Loucy (cell line): Measurements from ENCODE around the gene CBX2.
A peak's percentile ranks its signal among the peaks of the same experiment; 100 is the strongest.

Source experiments
- H2AFZ ChIP-seq: fragments of 200-600 bp; sonication (generic); 2 replicates; pipeline ENCODE4 v1.6.0; 2016; ENCODE audit warnings: antibody characterized with exemption, mild to moderate bottlenecking, low read length, moderate library complexity
- H3F3A ChIP-seq: fragments of 200-600 bp; 2 replicates; pipeline ENCODE4 v1.6.0; 2016; ENCODE audit warnings: antibody characterized with exemption, low read depth, mild to moderate bottlenecking
- H3K27me3 ChIP-seq: fragments of 200-600 bp; sonication (generic); 2 replicates; pipeline ENCODE4 v1.6.1; 2014; ENCODE audit warnings: low read length, mild to moderate bottlenecking; ENCODE audit not compliant: insufficient read depth, poor library complexity, severe bottlenecking
- H3K36me3 ChIP-seq: fragments of 200-600 bp; sonication (generic); 2 replicates; pipeline ENCODE4 v1.6.1; 2016; ENCODE audit warnings: low read length; ENCODE audit not compliant: insufficient read depth
- H3K4me1 ChIP-seq: fragments of 200-600 bp; sonication (generic); 2 replicates; pipeline ENCODE4 v1.5.1; 2014; ENCODE audit warnings: low read length, mild to moderate bottlenecking; ENCODE audit not compliant: insufficient read depth, poor library complexity, severe bottlenecking
- H3K4me2 ChIP-seq: fragments of 200-600 bp; sonication (generic); 2 replicates; pipeline ENCODE4 v1.6.0; 2014; ENCODE audit warnings: antibody characterized with exemption, low read length, low read depth, mild to moderate bottlenecking; ENCODE audit not compliant: poor library complexity, severe bottlenecking
- H3K4me3 ChIP-seq: fragments of 200-600 bp; sonication (generic); 2 replicates; pipeline ENCODE4 v1.5.1; 2014; ENCODE audit warnings: low read length, mild to moderate bottlenecking, mixed read lengths; ENCODE audit not compliant: poor library complexity, severe bottlenecking
- H3K79me2 ChIP-seq: fragments of 200-600 bp; sonication (generic); 2 replicates; pipeline ENCODE4 v1.6.1; 2014; ENCODE audit warnings: low read length; ENCODE audit not compliant: insufficient read depth
- H3K9ac ChIP-seq: fragments of 200-600 bp; sonication (generic); 2 replicates; pipeline ENCODE4 v1.6.0; 2014; ENCODE audit warnings: mild to moderate bottlenecking, low read depth, low read length, moderate library complexity; ENCODE audit not compliant: poor library complexity, severe bottlenecking
- H3K9me2 ChIP-seq: fragments of 200-600 bp; sonication (generic); replicated peaks from 2 replicates; pipeline ENCODE4 v1.6.1; 2016; ENCODE audit warnings: low read depth, low read length, mixed read lengths
- H3K9me3 ChIP-seq: fragments of 200-600 bp; sonication (generic); 2 replicates; pipeline ENCODE4 v1.6.1; 2014; ENCODE audit warnings: mild to moderate bottlenecking, antibody characterized with exemption, low read length, low read depth; ENCODE audit not compliant: insufficient read depth
- H4K20me1 ChIP-seq: fragments of 200-600 bp; sonication (generic); 2 replicates; pipeline ENCODE4 v1.6.0; 2014; ENCODE audit warnings: antibody characterized with exemption, low read length, mild to moderate bottlenecking; ENCODE audit not compliant: insufficient read depth, poor library complexity, severe bottlenecking
- CTCF ChIP-seq: fragments of 200-600 bp; sonication (generic); conservative IDR thresholded peaks from 2 replicates; pipeline ENCODE4 v1.5.1; 2014; ENCODE audit warnings: mild to moderate bottlenecking, antibody characterized with exemption, low read length
- EZH2phosphoT487 ChIP-seq: fragments of 200-600 bp; IDR thresholded peaks from 2 replicates; pipeline ENCODE4 v1.6.1; 2018; ENCODE audit warnings: antibody characterized with exemption, mild to moderate bottlenecking, moderate library complexity, borderline replicate concordance

Gene CBX2

GRCh38 chr17:79742951-79743476 is 34.9 kb upstream of the CBX2 start:
- no peak overlapping the region for H3K4me3 ChIP-seq
- no peaks in the 10 kb centered on the region for H3K9me3 ChIP-seq
- no peaks in the 10 kb centered on the region for H3K79me2 ChIP-seq
- no peak for TF ChIP-seq EZH2phosphoT487
- TF ChIP-seq CTCF = no peak
- no peak overlapping the region for H3K9ac ChIP-seq
- no peak overlapping the region for H3K4me2 ChIP-seq
- no peaks in the 10 kb centered on the region for H3K27me3 ChIP-seq
- peaks cover 7% of the 10 kb centered on the region for H3K4me1 ChIP-seq
- H3F3A ChIP-seq = no peaks in the 10 kb centered on the region
- H3K36me3 ChIP-seq = no peaks in the 10 kb centered on the region
- no peak overlapping the region for H2AFZ ChIP-seq
- H3K9me2 ChIP-seq = no peaks in the 10 kb centered on the region
- H4K20me1 ChIP-seq = no peaks in the 10 kb centered on the region

GRCh38 chr17:79743614-79744013 is 34.3 kb upstream of the CBX2 start:
- H3K27me3 ChIP-seq = no peaks in the 10 kb centered on the region
- no peaks in the 10 kb centered on the region for H3K9me3 ChIP-seq
- H4K20me1 ChIP-seq = no peaks in the 10 kb centered on the region
- H3K4me2 ChIP-seq = no peak overlapping the region
- H2AFZ ChIP-seq = no peak overlapping the region
- no peak overlapping the region for H3K4me3 ChIP-seq
- no peaks in the 10 kb centered on the region for H3K36me3 ChIP-seq
- no peak overlapping the region for H3K9ac ChIP-seq
- no peaks in the 10 kb centered on the region for H3K9me2 ChIP-seq
- TF ChIP-seq EZH2phosphoT487 = no peak
- no peak for TF ChIP-seq CTCF
- H3F3A ChIP-seq = no peaks in the 10 kb centered on the region
- H3K79me2 ChIP-seq = no peaks in the 10 kb centered on the region
- H3K4me1 ChIP-seq = peaks cover 7% of the 10 kb centered on the region

GRCh38 chr17:79745641-79746105 is 32.3 kb upstream of the CBX2 start:
- Histone ChIP-seq H2AFZ (no peak overlapping the region), H3K27me3 (no peaks in the 10 kb centered on the region), H3K9ac (peak overlapping the region; percentile 23), H3K4me1 (peaks cover 7% of the 10 kb centered on the region), H3K79me2 (no peaks in the 10 kb centered on the region), H3K36me3 (no peaks in the 10 kb centered on the region), H3K4me3 (no peak overlapping the region), H3K4me2 (peak overlapping the region; percentile 18), H3K9me3 (no peaks in the 10 kb centered on the region), H3K9me2 (no peaks in the 10 kb centered on the region), H4K20me1 (no peaks in the 10 kb centered on the region), H3F3A (no peaks in the 10 kb centered on the region; the same call in 1 of the 2 replicates)
- TF ChIP-seq CTCF (no peak), EZH2phosphoT487 (no peak)
